HTERT RPE-1 (cell line): ENCODE results near the gene STAT1.

Source experiments
- in situ Hi-C: fragments of 300-500 bp; cut with MboI; formaldehyde crosslinking; loops from 4 replicates; pipeline ENCODE4 v1.14.3; 2020; ENCODE audit warnings: low sequenced_read_pairs

Gene STAT1

DNA sequence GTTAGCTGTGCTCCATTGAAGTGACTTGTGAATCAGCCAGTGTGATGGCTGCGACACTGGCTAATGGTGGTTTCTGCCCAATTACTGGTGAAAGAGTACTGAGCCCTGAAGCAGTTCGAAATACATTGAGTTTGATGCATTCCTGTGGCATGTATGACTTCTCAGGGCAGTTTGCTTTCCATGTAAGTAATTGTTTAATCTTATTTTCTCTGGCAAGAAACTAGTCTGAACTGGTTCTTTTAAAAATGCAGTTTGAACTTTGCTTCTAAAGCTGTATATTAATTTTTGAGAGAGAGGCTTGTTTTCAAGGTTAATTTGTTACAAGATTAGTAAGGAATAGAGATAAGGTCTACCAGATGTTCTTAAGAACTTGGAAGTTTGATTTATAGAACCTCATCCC, 86.7 kb downstream of the STAT1 start:
- in situ Hi-C loops: no loop called here

DNA sequence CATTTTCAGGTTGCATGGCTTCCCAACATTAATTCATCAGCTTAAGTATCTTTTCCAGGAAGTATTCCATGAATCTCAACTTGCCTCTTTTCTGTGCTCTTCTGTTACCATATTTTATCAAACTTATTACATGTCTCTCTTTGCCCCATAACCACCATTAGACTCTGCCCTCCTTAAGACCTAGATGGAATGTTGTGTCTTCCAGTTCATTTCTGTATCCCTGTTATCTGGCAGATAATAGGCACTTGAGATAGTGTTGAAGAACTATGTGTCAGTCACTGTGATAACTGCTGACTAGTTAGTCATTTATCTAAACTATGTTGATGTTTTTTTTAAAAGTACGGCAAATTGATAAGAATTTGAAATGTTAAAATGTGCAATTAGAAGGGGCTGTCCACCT, 91.6 kb downstream of the STAT1 start:
- in situ Hi-C loops: no loop called here

DNA sequence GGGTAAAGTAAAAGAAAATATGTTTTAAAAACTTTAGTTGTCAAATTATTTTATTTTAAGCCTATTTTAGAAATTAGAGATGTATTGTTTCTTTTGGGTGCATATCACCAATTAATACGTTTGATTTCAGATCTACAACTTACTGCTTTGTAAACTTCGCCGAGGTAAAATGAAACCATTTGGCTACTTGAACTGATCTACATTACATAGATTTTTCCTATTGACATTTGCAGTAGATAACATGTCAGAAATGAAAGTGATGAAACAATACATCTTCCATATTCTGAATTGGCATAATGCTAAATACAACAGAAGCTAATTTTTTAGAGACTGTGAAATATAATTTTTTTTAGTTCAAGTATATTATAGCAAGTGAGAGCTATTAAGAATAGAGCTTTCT, 93.9 kb downstream of the STAT1 start:
- in situ Hi-C loops: no loop called here
